Loucy (cell line): ENCODE results near the gene GSDME.

ENCODE experiments used
- CTCF ChIP-seq: fragments of 200-600 bp; sonication (generic); conservative IDR thresholded peaks from 2 replicates; pipeline ENCODE4 v1.5.1; 2014; ENCODE audit warnings: mild to moderate bottlenecking, antibody characterized with exemption, low read length
- EZH2phosphoT487 ChIP-seq: fragments of 200-600 bp; IDR thresholded peaks from 2 replicates; pipeline ENCODE4 v1.6.1; 2018; ENCODE audit warnings: antibody characterized with exemption, mild to moderate bottlenecking, moderate library complexity, borderline replicate concordance

- no peak for TF ChIP-seq CTCF
- TF ChIP-seq EZH2phosphoT487, result no peak
Observed at GRCh38 chr7:24764972-24765744, 7.9 kb upstream of the GSDME start.
